MCF 10A (cell line): Measurements from ENCODE around the gene XRCC1. TPM values are rescaled to one million over a fixed set of nuclear protein-coding genes. Genes with fewer than 3 reads are reported as not detected.
A peak's percentile ranks its signal among the peaks of the same experiment; 100 is the strongest.

Experiments used
- BruUV-seq: library from RNA; stranded (reverse); fragments of 400-500 nt; replicated peaks from 2 replicates; lab custom pipeline; 2021; lab: Mats Ljungman, UMichigan
- CTCF ChIA-PET: fragments of 300-600 bp; sonication (Branson Sonifier 250); formaldehyde crosslinking; extraction: SDS; loops from one replicate; lab custom pipeline; 2021; ENCODE audit warnings: antibody characterized with exemption, inconsistent platforms; lab: Yijun Ruan, JAX
- POLR2A ChIA-PET: fragments of 300-600, 350-650 bp; sonication (Branson Sonifier 250); formaldehyde crosslinking; extraction: SDS; loops from one replicate; lab custom pipeline; 2020; ENCODE audit warnings: antibody characterized with exemption, inconsistent platforms; lab: Yijun Ruan, JAX
- DNase-seq: peaks from one replicate; pipeline ENCODE4 v3.0.0-alpha.2; 2018; ENCODE audit not compliant: unreplicated experiment
- H3K27ac Mint-ChIP-seq: one replicate; pipeline ENCODE4 v1.8.0; 2022; ENCODE audit warnings: mild to moderate bottlenecking, low read depth, mixed read lengths; ENCODE audit not compliant: unreplicated experiment
- H3K27me3 Mint-ChIP-seq: one replicate; pipeline ENCODE4 v1.8.0; 2022; ENCODE audit warnings: mixed read lengths; ENCODE audit not compliant: insufficient read depth, unreplicated experiment
- H3K36me3 Mint-ChIP-seq: one replicate; pipeline ENCODE4 v1.8.0; 2022; ENCODE audit warnings: mild to moderate bottlenecking, moderate library complexity, mixed read lengths; ENCODE audit not compliant: insufficient read depth, unreplicated experiment
- H3K4me1 Mint-ChIP-seq: one replicate; pipeline ENCODE4 v1.8.0; 2022; ENCODE audit warnings: mixed read lengths; ENCODE audit not compliant: insufficient read depth, unreplicated experiment
- H3K4me3 Mint-ChIP-seq: one replicate; pipeline ENCODE4 v1.8.0; 2022; ENCODE audit warnings: mild to moderate bottlenecking, moderate library complexity, mixed read lengths; ENCODE audit not compliant: unreplicated experiment
- H3K9me3 Mint-ChIP-seq: one replicate; pipeline ENCODE4 v1.8.0; 2022; ENCODE audit warnings: mixed read lengths; ENCODE audit not compliant: unreplicated experiment
- CTCF ChIP-seq: fragments of 200-600 bp; IDR thresholded peaks from one replicate; pipeline ENCODE4 v1.8.0; 2022; ENCODE audit warnings: antibody characterized with exemption, mild to moderate bottlenecking; ENCODE audit not compliant: unreplicated experiment
- intact Hi-C: fragments of 100-400 bp; cut with micrococcal nuclease; formaldehyde crosslinking; loops from 2 replicates; pipeline ENCODE4 v1.14.1; 2022
- total RNA-seq: library from RNA; stranded (reverse); gene quantifications from 2 replicates; pipeline ENCODE4 v1.2.3, GENCODE V29; 2022

XRCC1 gene
- total RNA-seq, 1 experiment from 2014 or later, result 20.6 TPM

- Mint-ChIP-seq H3K27ac (peak overlapping the region; percentile 99), H3K4me3 (peak overlapping the region; percentile 99), H3K9me3 (no peaks in the 10 kb centered on the region), H3K36me3 (peaks cover 41% of the 10 kb centered on the region), H3K27me3 (no peaks in the 10 kb centered on the region), H3K4me1 (peaks cover 24% of the 10 kb centered on the region)
- intact Hi-C loops, result loop anchor here (1.0 to 5.0 kb wide), 4 partner anchors 22 to 185 kb away; partner anchors contain the start of genes KCNN4, PINLYP, XRCC1 and ZNF575
- POLR2A ChIA-PET, result interaction anchor here (0.6 to 5.4 kb wide), 21 partner anchors 9 to 1148 kb away, joined by 3 to 75 read pairs (median 6); partner anchors contain the start of genes ETHE1, PINLYP, PLAUR and SMG9
- TF ChIP-seq CTCF, result no peak
- no peak for DNase-seq
- CTCF ChIA-PET, result interaction anchor here (0.6 to 1.2 kb wide), 9 partner anchors 9 to 449 kb away, joined by 3 to 7 read pairs (median 3); no protein-coding TSS in a partner anchor
- TSS peak; percentile 34 for BruUV-seq
Measured at GRCh38 chr19:43596842-43597461, 21.6 kb upstream of the XRCC1 start.

GRCh38 chr19:43595999-43596841, 20.9 kb upstream of the XRCC1 start, which contains the start of the genes IRGQ and ZNF576:
TSS of gene IRGQ (minus strand) at chr19:43596134. CDS start at chr19:43595338, 796 bp downstream.
TSS of gene ZNF576 (plus strand) at chr19:43596595. CDS start at chr19:43597109, 514 bp downstream.
- peak within 1 kb of the TSS; percentile 99 for H3K27ac Mint-ChIP-seq
- intact Hi-C loops, result loop anchor here (1.0 to 5.0 kb wide), 5 partner anchors 21 to 186 kb away; partner anchors contain the start of genes KCNN4, PINLYP, XRCC1 and ZNF575
- DNase-seq, result peak; percentile 100
- ChIA-PET POLR2A (interaction anchor here (0.6 to 5.4 kb wide), 32 partner anchors 8 to 1149 kb away, joined by 3 to 75 read pairs (median 4); partner anchors contain the start of genes ETHE1, PINLYP, PLAUR and SMG9), CTCF (interaction anchor here (0.6 to 2.1 kb wide), 8 partner anchors 41 to 449 kb away, joined by 3 to 13 read pairs (median 4); no protein-coding TSS in a partner anchor)
- H3K36me3 Mint-ChIP-seq, result peaks cover 41% of the 10 kb centered on the region
- H3K4me3 Mint-ChIP-seq, result peak within 1 kb of the TSS; percentile 99
- peaks cover 24% of the 10 kb centered on the region for H3K4me1 Mint-ChIP-seq
- no TSS peak for BruUV-seq
- H3K9me3 Mint-ChIP-seq, result no peaks in the 10 kb centered on the region
- TF ChIP-seq CTCF, result no peak
- H3K27me3 Mint-ChIP-seq, result no peaks in the 10 kb centered on the region

- Mint-ChIP-seq H3K9me3 (no peaks in the 10 kb centered on the region), H3K4me1 (peaks cover 24% of the 10 kb centered on the region), H3K27ac (peak overlapping the region; percentile 99), H3K4me3 (peak overlapping the region; percentile 99), H3K27me3 (no peaks in the 10 kb centered on the region), H3K36me3 (peaks cover 46% of the 10 kb centered on the region)
- ChIA-PET CTCF (interaction anchor here (0.6 to 2.1 kb wide), 7 partner anchors 21 to 167 kb away, joined by 3 to 13 read pairs (median 5); partner anchors contain the start of genes PINLYP and XRCC1), POLR2A (interaction anchor here (0.7 to 5.4 kb wide), 29 partner anchors 11 to 190 kb away, joined by 3 to 75 read pairs (median 5); partner anchors contain the start of genes ETHE1, PINLYP, PLAUR and XRCC1)
- no peak for TF ChIP-seq CTCF
- no peak for DNase-seq
- BruUV-seq, result TSS peak; percentile 89
- intact Hi-C loops, result loop anchor here (2.0 to 5.0 kb wide), 2 partner anchors 149 to 187 kb away; partner anchors contain the start of gene KCNN4
Measured at GRCh38 chr19:43595605-43595998, 20.3 kb upstream of the XRCC1 start.
